Stimulated activated CD4-positive, alpha-beta T cell treated with anti-CD3 and anti-CD28 coated beads, Interleukin-12 subunit alpha, Interleukin-12 subunit beta, amount 100 ng/mL, for 4 hours (primary cell): ENCODE results near the gene CPD.
"Not testable (repeated sequence)": the region's sequence is repeated elsewhere in the genome, so short reads cannot be mapped to it uniquely, and the experiment has no call there.

ENCODE experiments used
- DNase-seq: peaks from one replicate; pipeline ENCODE4 v3.0.0-alpha.2; 2020

Gene CPD

GRCh38 chr17:30378825-30379302, at the start of gene CPD:
Gene CPD (plus strand): TSS chr17:30378927. CDS start chr17:30378981, 54 bp downstream.
- peak; percentile 96 for DNase-seq

- peak; percentile 44 for DNase-seq
These were observed 46.6 kb upstream of the CPD start for GRCh38 chr17:30332057-30332542.

- no peak for DNase-seq
These were observed 45.0 kb upstream of the CPD start, which contains the start of gene TMIGD1 for GRCh38 chr17:30333503-30334360. Gene TMIGD1 (minus strand): TSS chr17:30334057. CDS start chr17:30332133, 1,924 bp downstream.

DNA sequence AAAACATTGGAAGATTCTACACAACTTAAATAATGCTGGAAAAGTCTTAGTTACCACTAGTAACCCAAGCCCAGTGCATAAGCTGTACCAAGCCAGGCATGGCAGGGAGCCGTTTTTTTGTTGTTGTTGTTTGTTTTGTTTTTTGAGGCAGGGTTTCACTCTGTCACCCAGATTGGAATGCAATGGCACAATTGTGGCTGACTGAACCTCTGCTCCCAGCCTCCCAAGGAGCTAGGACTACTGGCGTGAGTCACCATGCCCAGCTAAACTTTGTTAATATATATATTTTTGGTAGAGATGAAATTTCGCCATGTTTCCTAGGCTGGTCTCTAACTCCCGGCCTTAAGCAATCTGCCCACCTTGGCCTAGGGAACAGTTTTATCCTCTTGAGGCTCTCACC, 44.3 kb upstream of the CPD start:
- no peak for DNase-seq

- peak; percentile 50 for DNase-seq
These were observed 42.2 kb upstream of the CPD start for GRCh38 chr17:30336369-30337171.

- no peak for DNase-seq
These were observed 41.2 kb upstream of the CPD start for GRCh38 chr17:30337393-30337999.

DNA sequence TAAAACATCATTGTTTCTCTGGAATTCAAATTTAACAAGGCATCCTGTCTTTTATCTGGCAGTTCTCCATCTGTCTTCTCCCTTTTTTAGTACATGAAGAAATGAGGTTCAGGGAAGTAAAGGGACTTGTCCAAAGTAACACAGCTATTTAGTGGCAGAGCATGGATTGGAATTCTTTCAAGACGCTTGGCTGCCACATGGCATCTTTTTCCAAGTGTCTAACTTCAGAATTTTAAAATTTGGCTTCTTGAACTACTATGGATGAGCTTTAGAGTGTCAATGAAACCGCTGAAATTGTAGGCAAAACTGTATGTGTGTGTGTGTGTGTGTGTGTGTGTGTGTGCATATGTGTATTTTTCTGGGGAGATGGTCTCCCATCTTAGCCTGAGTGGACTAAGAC, 39.6 kb upstream of the CPD start:
- DNase-seq = no peak

DNA sequence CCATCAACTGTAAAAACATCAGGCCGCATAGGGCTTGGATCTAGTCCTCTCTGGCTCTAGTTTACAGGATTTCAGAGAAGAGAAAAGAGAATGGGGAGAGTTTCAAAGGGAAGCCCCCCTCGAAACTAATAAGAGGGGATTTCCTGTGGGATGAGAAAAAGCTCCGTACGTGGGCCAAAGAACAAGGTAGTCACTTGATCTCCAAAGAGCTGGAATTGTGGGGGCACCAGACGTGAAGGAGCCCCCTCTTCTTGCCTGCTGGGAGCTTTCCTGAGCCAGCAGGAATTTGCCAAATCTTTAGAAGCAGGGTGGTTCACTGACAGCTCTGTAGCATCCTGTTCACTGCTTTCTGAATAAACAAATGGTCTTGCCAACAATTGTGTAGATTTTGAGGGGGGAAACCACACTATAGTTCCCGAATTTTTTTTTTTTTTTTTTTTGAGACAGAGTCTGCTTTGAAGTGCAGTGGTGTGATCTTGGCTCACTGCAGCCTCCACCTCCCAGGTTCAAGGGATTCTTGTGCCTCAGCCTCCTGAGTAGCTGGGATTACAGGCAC, 37.8 kb upstream of the CPD start:
- DNase-seq = no peak

DNA sequence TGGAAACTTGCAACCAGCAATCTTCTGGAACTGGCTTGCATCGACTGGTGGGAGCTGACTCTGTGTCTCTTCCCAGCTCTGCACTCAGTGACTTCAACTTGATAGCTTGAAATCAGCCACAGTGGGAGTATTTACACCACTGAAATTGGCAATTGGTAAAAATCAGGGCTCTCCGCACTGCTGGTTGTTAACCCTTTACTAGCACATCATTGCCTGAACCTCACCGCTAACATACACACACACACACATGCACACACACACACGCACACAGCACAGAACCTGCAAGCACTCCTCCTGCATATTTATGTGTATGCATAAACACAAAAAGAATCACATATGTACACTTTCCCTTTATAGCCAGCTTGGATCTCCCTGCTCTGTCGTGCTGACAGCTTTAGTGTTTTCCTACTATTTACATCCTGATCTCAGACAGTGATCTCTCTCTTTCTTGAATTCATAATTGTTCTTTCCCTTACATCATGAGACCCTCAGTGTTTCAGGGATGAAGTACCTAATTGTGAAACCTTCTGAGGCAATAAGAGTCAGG, 37.0 kb upstream of the CPD start:
- no peak for DNase-seq

DNA sequence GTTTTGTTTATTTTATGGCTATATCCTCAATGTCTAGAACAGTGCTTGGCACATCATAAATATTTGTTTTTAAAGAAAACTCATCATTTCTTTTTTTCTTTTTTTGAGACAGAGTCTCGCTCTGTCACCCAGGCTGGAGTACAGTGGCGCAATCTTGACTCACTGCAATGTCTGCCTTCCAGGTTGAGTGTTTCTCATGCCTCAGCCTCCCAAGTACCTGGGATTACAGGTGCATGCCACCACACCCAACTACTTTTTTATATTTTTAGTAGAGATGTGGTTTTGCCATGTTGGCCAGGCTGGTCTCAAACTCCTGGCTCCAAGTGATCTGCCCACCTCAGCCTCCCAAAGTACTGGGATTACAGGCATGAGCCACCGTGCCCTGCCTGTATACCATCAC, 35.5 kb upstream of the CPD start:
- not testable (repeated sequence) for DNase-seq

DNA sequence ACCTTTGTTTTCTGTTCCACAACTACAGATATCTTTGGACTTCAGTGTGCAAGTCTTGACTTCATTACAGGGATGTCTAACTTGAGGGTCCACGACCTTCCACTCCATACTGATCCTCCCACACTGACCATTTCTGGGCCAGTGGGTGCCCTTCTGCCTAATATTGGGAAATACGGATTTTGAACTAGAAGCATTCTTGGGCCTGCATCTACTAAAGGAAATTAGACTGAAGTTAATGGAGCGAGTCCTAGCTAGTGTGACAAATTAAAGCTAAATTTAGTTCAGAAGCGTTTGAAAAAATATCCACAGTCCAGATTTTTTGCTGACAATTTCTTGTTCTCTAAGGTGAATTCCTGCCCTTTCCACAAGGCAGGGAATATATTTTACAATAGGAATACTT, 34.9 kb upstream of the CPD start:
- DNase-seq = no peak

- no peak for DNase-seq
These were observed 34.2 kb upstream of the CPD start for GRCh38 chr17:30344283-30345088.

DNA sequence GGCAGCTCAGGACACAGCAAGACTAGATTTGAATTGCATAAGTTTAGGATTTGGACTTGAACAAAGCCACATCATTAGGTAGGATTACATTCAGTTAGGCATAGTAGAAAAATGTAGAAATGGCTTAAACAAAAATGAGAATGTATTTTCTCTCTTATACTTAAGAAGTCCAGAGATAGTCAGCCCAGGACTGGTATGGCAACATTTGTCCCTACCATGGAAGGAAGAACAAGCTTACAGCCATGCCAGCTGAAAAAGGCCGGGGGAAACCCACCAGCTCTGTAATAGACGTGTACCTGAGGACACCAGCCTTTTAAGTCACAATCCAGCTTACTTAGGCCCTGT, 33.7 kb upstream of the CPD start:
- no peak for DNase-seq

GRCh38 chr17:30345527-30346075, 33.1 kb upstream of the CPD start:
- no peak for DNase-seq

- DNase-seq = no peak
These were observed 32.4 kb upstream of the CPD start for GRCh38 chr17:30346221-30346795.

- no peak for DNase-seq
These were observed 31.2 kb upstream of the CPD start for GRCh38 chr17:30347488-30347887.

DNA sequence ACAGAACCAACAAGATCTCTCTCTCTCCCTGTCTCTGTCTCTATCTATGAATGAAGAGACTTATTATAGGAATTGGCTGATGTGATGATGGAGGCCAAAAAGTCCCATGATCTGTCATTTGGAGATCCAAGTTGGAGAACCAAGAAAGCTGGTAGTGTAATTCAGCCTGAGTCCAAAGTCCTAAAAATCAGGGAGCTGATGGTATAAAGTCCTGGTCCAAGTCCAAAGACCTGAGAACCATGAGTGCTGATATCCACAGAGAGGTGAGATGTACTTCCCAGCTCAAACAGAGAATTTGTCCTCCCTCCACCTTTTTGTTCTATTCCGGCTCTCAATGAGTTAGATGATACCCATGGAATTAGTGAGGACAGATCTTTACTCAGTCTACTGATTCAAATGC, 29.5 kb upstream of the CPD start:
- no peak for DNase-seq

GRCh38 chr17:30351263-30351662, 27.5 kb upstream of the CPD start:
- not testable (repeated sequence) for DNase-seq

- DNase-seq = no peak
These were observed 27.0 kb upstream of the CPD start for GRCh38 chr17:30351735-30352134.

- no peak for DNase-seq
These were observed 26.4 kb upstream of the CPD start for GRCh38 chr17:30352240-30352814.

GRCh38 chr17:30354701-30355100, 24.0 kb upstream of the CPD start:
- DNase-seq = no peak
